GM19025 (cell line): ENCODE data around the gene CHAD.

Source experiments
- ATAC-seq: cut with Tn5 transposase; IDR thresholded peaks from one replicate; pipeline ENCODE4 v1.9.1; 2021; ENCODE audit warnings: mild to moderate bottlenecking, low read depth, moderate library complexity; ENCODE audit not compliant: unreplicated experiment

CHAD gene

DNA sequence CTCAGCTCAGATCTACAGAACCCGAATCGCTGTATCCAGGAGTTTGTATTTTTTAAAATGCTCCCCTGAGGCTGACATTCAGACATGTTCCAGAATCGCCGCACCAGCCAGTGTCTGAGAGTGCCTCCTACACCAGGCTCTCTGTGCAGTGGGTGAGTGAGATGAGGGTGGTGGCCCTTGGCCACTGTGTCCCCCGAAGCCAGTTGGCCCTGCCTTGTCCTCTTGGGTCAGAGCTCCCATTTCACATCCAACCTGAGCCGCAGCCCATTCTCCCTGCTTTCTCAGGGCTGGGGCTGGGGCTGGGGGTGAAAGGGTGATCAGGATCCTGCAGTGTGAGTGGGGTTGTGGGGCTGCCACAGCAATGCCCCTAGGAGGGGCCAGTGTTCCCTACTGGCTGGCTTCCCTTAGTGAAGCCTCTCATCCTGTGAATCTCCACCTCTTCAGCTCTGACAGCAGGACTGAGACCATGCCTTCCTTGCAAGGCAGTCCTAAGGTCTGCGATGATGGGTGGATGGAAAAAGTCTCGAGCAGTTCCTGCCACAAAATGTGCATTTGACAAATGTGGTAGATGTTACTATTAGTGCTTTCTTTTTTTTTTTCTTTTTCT, 26.6 kb upstream of the CHAD start:
- no peak for ATAC-seq

DNA sequence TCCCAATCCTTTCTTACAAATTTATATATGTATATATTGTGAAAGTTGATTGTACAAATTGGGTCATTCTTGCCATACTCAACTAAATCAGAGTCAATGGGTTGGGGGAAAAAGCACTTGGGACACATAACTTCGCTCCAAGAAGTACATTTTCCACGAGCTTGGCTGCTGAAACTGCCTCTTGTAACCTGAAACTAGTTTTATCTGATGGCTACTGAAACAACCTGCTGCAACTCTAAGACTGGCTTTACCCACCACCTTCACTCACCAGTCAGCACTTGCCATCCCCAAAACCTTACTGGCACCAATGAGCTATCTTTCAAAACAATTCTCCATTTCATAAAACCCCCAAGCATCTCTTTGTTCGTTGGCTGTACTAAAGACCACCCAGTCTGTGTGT, 25.1 kb upstream of the CHAD start:
- no peak for ATAC-seq

DNA sequence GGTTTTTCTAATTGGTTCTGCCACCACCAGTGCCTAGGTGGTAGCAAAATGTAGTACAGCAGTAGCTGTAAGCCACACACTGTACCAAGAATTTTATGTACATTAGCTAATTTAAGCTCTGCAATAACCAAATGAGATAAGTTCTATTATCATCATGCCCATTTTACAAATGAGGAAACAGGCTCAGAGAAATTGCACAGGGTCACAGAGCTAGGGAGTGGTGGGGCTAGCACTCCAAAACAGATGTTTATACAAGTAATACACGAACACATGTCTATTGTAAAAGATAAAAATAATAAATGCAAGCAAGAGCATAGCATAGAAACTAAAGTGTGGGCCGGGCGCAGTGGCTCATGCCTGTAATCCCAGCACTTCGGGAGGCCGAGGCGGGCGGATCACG, 23.5 kb upstream of the CHAD start:
- ATAC-seq: no peak

DNA sequence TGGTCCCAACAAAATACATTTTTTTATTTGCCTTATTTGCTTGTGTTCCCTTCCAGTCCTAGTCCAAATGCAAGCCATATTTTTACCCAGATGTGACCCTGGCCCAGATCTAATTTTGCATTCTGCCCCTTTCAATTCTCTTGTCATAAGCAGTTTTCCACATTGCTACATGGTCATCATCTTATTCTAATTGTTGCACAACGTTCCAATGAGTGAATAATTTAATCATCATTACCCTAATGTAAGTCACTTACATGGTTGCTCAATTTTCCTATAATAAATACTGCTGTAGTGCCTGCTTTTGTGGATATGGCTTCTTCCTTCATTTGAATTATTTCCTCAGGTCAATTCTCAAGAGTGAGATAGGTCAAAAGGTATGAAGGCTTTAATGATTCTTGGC, 22.8 kb upstream of the CHAD start:
- ATAC-seq: no peak

DNA sequence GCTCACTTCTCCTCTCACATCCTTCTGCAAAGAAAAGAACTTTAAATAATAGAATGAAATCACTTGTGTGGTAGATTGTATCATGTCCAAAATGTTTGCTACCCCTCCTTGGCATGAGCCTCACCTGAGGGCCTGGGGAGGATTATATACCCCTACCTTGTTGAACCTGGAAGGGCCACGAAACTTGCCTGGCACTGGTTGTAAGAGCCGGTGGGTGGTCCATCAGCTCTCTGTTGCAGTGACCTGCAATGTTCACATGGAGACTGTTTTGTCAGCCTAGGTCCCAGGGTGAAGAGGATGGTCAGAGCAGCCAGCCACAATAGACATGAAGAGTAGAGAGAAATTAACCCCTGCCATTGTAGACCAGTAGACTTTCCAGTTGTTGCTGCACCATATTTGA, 20.2 kb upstream of the CHAD start:
- no peak for ATAC-seq

DNA sequence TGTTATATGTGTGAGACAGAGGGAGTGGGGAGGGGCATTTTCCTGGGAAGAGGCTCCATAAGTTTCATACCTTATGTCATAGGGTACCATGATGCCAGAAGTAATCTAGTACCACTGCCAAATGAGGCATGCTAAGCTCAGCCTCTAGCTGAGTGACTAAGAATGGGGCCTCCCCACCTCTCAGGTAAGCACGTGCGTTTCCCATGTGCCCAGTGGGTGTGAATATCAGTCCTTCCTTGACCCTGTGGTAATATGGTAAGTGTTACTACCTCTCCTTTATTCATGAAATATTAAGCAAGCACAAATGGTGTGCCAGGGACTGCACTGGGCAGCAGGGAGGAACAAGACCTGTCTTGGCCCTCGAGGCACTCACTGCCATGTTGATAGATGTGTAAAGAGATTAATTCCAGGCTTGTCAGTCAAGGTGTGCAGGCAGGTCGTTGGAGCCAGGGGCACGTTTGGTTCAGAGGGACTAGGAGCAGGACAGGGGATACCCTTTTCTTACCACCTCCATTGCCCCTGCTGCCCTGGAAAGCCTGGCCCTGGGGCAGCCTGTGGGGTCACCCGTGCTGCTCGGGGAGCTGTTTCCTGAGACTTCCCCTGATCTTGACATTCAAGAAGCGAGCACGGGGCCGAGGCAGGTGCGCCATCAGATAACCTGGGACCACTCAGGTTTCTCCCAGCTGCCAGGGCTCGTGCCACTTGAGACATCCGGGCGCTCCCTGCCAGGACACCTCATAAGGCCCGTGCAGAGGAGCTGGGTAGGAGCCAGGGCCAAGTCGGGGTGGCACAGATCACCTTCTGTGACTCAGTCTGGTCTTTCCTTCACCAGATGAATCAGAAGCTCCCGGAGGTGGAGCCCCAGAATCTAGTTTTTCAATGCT, 18.8 kb upstream of the CHAD start:
- no peak for ATAC-seq

DNA sequence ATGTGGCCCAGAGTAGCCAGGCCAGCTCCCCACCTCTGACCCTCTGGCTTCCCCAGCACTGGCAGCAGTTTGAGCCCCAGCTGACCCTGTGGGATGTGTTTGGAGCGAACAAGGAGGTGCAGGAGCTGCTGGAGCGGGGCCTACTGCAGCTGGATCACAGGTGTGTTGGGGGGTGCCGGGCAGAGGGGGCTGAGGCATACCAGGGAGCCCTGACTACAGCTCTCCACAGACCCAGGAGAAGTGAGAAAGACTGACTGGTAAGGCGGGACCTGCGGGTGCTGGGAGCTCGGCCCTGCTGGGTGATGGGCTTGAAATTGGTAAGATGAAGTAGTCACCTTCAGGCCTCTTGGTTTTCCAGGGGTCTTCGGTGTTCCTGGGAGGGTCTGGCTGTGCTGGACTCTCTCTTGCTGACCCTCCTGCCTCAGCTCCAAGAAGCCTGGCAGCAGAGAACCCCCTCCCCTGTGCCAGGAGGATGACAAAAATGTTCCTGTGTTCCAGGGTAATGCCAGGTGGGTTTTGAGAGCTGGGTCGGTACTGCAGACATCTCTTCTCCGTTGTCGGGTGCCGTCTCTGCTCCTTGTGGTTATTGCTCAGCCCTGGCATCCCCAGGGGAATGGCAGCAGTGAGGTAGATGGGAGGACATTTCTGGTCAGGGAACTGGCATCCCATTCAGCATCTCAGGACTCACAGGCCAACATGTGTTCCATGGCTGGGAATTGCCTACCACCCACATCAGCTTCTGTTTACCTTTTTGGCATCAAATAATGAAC, 15.9 kb upstream of the CHAD start:
- ATAC-seq: no peak

DNA sequence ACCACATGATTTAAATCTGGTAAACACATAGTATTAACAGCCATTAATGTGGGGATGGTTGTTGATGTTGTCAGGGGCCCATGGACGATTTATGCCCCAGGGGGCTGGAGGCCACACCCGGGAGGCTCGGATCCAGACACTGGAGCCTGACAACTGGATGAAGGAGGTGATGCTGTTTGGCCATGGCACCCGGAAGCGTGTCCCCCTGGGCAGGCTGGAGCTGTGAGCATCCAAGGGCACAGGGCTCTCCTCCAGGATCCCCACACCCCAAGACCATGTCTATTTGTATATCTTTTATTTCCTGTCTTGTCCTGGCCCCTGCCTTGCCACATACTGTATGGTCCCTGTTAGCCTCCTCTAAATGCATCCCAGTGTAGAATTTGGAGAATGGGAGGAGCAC, 14.6 kb upstream of the CHAD start:
- ATAC-seq: no peak

DNA sequence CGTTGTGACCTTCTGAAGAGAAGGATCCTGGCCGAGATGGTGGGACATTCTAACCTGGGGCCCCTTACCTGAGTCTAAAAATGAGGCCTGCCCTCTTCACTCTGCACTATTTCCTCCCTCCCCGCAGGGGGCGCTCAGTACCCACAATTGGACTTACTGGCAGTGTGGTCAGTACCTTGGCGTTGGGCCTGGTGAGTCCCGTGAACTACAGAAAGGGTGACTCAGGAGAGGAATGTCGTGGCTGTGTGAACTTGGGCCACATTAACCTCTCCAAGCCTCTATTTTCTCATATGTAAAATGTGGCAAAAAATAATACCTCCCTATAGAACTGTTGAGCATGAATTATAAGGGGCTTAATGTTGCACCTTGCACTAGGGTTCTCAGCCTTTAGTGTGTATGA, 13.8 kb upstream of the CHAD start:
- ATAC-seq: no peak

DNA sequence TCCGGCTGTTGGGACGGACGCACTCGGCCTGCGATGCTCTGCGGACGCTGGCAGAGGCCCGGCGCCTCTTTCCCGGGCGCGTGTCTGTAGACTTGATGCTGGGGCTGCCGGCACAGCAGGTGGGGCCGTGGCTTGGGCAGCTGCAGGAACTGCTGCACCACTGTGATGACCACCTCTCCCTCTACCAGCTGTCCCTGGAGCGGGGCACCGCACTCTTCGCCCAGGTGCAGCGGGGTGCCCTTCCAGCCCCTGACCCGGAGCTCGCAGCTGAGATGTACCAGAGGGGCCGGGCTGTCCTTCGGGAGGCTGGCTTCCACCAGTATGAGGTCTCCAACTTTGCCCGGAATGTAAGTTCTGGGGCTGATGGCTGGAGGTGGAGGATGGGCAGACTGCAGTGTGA, 13.4 kb upstream of the CHAD start:
- no peak for ATAC-seq

DNA sequence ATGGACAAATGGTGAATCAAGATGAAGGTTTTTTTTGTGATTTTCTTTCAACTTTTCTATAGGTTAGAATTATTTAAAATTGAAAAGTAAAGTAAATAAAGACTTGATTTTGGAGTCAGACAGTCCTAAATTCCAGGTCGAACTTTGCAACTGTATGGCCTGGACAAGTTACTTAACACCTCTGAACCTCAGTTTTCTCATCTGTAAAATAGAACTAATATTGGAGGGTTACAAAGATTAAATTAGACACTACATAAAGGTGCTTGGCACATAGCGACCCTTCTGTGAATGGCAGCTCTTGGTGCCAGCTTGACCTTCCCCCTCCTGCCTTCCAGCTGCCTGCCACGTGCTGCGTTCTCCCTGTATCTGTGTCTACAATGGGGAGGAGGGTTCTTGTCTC, 13.0 kb upstream of the CHAD start:
- no peak for ATAC-seq

DNA sequence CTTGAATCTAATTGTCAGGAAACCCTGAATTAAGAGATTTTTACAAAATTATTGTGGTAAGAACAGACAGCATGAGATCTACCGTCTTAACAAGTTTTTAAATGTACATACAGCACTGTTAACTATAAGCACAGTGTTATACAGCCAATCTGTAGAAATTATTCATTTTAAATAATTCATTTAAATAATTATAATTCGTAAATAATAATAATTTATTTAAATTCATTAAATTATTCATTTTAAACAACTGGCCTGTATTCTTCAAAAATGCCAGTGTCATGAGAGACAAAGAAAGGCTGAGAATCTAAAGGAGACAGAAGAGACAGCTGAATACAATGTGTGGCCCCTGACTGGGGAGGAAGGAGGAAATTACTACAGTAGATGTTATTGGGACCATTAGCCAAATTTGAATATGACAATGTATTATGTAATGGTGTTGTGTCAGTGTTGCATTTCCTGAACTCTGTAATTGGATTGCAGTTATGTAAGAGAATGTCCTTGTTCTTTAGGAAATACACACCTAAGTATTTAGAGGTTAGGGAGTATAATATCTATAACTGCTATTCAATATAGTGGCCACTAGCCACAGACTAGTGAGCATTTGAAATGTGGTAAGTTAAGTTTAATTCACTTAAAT, 12.3 kb upstream of the CHAD start:
- no peak for ATAC-seq

DNA sequence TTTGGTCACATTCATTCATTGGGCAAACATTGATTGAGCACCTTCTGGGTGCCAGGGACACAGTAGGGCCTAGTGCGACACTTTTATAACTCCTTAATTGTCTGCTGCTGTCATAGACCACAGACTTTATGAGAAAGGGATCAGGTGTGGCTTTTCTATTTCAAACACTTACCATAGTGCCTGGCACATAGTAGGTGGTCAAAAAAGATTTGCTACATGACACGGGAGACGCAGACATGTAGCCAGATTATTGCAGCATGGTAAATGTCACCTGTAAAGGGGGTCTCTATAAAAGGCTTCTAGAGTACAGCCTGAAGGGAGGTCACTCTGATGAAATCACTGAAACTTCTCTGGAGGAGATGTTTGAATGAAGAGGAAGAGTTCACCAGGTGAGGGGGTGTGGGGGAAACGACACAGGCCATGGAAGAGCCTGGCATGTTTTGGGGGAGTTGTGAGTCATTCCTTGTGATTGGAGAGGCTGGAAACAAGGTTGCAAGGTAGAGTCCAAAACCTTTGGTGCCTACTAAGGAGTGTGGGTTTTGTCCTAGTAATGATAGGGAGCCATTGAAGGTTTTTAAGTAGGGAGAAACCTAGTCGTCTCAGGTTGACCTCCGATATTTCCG, 11.6 kb upstream of the CHAD start:
- no peak for ATAC-seq

DNA sequence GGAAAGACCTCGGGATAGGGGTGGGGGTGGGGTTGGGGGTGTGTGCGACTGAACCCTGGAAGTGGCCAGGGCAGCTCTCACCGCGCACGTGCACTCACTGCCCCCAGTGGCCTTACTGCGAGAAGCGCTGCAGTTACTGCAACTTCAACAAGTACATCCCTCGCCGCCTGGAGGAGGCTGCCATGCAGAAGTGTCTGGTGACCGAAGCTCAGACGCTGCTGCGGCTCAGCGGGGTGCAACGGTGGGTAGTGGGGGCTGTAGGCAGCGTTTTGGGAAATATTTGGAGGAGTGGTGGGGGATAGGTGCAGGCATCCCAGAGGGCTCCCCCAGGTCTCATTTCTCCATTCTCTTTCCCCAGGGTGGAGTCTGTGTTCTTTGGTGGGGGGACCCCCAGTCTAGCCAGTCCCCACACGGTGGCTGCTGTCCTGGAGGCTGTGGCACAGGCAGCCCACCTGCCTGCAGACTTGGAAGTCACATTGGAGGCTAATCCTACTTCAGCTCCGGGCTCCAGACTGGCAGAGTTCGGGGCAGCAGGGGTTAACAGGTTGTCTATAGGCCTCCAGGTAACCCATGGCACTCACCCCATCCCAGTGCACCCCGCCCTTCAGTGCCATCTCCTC, 11.0 kb upstream of the CHAD start:
- ATAC-seq: no peak

DNA sequence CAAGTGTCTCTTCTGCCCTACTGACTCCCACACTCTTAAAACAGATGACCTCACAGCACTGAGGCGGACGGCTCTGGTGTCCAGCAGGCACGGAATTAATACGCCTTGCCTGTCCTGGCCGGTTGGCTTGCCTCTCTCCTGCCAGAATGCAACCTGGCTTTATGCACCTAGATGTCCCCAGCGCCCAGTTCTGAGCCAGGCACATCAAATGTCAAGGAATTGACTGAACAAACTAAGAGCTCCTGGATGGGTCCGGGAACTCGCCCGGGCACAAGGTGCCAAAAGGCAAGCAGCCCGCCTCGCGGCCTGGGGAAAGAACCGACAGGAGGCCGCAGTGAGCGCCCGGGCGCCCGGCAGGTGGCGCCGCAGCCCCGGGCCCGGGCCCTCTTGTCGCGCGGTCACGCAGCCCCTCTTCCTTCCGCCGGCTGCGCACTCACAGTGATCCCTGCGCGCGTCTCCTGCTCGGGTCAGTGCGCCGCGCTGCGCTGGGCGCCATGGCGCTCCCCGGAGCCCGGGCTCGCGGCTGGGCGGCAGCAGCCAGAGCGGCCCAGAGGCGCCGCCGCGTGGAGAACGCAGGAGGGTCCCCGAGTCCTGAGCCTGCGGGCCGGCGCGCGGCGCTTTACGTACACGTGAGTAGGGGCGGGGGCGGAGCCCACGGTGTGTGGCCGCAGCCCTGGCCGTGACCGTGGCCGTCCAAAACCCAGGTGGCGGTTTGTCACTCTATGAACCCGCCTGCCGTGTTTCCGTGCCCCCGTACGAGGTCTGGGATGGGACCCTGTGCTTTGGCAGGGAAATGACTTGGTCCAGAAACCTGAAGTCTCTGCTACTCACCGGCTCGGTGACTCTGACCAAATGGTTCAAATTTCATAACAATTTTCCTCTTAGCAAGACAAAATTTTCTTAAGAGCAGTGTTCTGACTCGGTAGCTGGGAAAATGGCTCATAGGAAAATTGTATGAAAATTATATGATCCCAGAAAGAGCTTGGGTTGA, 10.0 kb upstream of the CHAD start, which contains the start of gene RSAD1:
Gene RSAD1, plus strand, starts transcription at position 470 of the 991 bp plus-strand sequence. Its CDS starts 25 bp downstream, at position 495.
- peak; percentile 90 for ATAC-seq

DNA sequence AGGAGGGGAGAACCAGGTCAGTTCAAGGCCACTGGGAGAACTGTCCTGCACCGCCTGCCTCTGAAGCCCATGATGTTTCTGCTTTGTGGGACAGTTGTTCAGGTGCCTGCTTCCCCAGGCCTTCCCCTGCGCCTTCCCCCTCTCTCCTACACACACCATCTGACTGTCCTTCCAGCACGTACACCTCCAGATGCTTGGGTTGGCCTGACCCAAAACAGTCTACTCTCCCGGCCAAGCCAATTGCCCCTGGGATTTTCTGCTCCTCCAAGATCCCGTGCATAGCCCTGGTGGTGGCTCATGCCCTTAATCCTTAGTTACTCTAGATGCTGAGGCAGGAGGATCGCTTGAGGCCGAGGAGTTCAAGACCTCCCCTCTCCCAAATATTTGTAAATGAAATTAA, 9.3 kb upstream of the CHAD start:
- no peak for ATAC-seq

DNA sequence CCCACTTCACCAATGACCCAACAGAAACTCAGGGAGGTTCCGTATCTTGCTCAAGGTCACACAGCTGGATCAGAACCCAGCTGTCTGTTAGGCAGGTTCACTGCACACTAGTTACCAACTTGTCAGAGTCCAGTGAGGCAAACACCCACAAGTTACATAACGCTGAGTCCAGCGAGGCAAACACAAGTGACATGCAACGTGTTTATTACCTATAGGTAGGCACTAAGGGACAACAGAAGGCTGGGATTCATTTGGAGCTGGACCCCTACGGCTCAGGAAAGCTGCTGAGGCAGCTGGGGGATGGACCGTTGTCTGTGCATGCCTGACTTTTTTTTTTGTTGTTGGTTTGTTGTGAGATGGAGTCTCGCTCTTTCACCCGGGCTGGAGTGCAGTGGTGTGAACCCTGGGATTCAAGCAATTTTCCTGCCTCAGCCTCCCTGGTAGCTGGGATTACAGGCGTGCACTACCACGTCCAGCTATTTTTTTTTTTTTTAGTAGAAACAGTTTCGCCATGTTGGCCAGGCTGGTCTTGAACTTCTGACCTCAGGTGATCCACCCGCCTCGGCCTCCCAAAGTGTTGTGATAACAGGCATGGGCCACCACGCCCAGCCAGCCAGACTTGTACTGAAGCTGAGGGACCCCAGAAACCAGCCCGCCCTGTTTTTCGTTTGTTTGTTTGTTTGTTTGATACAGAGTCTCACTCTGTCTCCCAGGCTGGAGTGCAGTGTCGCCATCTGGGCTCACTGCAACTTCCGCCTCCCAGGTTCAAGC, 8.1 kb upstream of the CHAD start:
- no peak for ATAC-seq
